NT2/D1 (cell line): ENCODE data around the gene HOXC6.

Experiments
- SUZ12 ChIP-seq: IDR thresholded peaks from 2 replicates; pipeline ENCODE4 v1.6.1; 2011; ENCODE audit not compliant: insufficient read length, insufficient read depth; ENCODE audit errors: extremely low read depth
- YY1 ChIP-seq: IDR thresholded peaks from 2 replicates; pipeline ENCODE4 v1.6.1; 2011; ENCODE audit not compliant: insufficient read length, insufficient read depth
- ZNF274 ChIP-seq: IDR thresholded peaks from 2 replicates; pipeline ENCODE4 v1.6.1; 2011; ENCODE audit warnings: mild to moderate bottlenecking, low read depth, low read length

GRCh38 chr12:54022960-54023884, 5.0 kb upstream of the HOXC6 start:
- TF ChIP-seq ZNF274 (no peak), YY1 (no peak), SUZ12 (no peak)
